ENCODE data around the gene ENTPD8.
"Not testable (repeated sequence)": the region's sequence is repeated elsewhere in the genome, so short reads cannot be mapped to it uniquely, and the experiment has no call there.

The ENTPD8 gene

DNA sequence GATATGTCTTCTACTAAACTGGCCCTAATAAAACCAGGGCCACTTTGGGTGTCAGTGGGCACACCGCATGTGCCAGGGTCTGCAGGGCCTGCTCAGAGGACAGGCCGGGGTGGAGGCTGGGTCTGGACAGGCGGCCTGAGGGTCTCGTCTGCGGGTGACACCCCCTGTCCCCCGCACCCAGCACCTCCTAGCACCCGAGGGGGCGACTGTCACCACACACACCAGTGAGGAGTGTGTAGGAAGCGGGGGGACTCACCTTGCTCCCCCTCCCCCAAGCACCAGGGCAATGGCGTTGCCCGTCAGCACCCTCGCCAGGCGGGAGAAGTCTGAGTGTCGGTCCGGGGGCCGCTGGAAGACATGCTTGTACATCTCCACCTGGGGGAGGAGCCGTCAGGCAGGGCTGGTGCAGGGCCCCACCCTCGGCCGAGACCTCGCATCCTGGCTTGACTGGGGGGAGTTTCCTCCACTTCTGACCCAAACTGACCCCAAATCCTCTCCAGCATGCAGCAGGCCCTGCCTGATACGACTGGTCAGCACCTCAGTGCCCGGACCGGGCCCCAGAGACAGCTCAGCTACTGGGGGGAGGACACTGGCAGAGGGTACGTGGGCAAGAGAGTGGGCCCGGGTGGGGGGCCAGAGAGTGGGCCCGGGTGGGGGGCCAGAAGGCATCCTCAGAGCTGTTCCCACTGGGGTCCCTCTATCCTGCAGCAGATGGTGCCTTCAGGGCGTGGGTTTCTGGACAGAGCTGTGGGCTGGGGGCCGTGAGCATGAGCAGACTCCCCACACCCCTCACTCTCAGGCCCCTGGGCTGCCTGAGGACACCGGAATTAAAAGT lies 36.8 kb upstream of the ENTPD8 start:
- DNase-seq (ENCODE audit: extremely low read depth in 1 of 2, low read depth in 1 of 2): no peak

DNA sequence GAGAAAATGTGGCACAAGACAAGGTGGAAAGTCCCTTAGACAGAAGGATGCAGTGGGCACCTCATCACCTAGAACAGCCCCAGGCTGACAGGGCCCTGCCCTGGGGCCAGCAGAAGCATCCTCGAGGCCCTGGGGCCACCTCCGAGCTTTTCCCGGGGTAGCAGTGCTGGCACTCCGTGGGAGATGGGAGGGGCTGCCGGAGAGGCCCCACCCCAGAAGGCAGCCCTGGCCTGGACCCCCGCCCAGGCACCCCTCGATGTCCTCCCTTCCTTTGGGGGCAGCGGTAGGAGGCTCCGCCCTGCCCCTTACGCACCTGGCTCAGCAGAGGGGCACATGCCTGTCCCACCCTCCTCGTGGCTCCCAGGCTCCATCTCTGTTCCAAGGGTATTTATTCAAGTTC lies 35.7 kb upstream of the ENTPD8 start:
- DNase-seq (ENCODE audit: extremely low read depth in 1 of 2, low read depth in 1 of 2): no peak

DNA sequence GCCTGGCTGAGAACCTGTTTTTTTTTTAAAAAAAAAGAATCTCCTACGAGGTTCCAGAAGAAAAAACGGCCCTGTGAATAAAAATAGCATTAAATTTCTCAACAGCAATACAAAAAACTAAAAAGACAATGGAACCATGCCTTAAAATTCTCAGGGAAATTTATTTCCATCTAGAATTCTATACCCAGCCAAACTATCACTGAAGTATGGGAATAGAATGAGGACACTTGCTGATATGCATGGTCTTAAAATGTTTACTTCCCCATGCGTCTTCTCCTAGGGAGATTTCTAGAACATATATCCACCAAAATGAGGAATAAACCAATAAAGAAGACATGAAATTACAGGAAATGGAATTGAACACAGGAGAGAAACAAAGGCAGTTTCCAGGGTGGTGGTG lies 34.5 kb upstream of the ENTPD8 start:
- no peak for DNase-seq (ENCODE audit: extremely low read depth in 1 of 2, low read depth in 1 of 2)

DNA sequence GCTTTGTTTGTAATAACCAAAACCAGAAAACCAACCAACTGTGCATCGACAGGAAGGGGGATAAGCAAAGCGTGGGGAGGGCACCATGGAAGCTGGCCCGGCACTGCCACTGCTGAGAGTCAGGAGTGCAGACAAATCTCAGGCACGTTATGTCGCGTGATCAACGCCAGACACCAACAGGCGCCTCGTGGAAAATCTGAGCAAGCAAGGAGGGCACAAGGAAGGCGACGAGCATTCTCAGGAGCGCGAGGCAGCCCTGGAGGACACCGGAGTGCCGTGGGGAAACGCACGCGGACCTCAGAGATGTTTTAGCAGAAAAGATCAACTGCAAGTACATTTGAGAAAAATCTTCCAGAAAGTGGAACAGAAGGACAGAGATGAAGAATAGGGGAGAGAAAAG lies 33.1 kb upstream of the ENTPD8 start:
- DNase-seq (ENCODE audit: extremely low read depth in 1 of 2, low read depth in 1 of 2): no peak

DNA sequence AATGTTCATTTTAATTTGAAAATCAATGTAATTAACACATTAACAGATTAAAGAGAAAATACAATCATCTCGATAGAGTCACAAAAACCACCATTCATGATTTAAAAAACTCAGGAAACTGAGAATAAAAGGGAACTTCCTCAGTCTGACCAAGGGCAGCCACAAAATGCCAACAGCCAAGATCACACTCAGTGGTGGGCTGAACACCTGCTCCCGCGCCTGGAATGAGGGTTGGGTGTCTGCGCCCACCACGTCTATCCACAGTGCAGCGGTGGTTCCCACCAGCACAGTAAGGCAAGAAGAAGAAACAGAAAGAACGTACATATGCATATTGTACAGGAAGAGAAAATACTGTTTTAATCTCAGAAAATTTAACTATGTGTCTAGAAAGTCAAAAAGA lies 29.6 kb upstream of the ENTPD8 start:
- DNase-seq (ENCODE audit: extremely low read depth in 1 of 2, low read depth in 1 of 2): no peak

DNA sequence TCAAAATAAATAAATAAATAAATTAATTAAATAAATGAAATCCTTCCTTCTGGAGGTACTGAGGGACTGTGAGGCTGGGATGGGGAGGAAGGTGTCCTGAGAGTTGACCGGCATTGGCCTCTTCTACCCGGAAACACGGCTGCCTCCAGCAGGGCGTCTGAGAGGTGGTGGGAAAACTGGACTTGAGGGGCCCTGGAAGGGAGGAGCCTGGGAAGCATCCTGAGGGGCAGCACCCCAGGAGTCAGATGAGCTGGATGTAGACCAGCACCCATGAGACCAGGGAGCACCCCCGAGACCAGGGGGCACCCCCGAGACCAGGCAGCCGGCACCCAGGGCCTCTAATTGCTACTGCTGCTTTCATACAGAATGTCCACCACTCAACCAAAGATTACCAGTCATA lies 26.7 kb upstream of the ENTPD8 start:
- DNase-seq (ENCODE audit: extremely low read depth in 1 of 2, low read depth in 1 of 2): no peak

DNA sequence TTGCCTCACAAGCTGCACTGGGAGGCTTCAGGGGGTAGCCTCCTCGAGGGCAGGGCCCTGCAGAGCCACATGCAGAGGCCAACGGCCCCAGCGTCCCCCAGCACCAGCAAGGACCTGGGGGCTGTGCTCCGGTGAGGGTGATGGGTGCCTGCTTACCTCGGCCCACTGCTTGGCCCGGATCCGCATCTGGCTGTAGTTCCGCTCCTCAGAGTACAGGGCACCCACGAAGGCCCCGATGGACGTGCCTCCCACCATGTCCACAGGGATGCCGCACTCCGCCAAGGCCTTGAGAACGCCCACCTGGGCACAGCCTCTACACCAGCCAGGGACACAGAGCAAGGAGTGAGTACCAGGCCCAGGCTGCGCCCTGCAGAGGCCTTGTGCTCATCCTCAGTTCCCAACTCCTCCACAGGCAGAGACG lies 26.0 kb upstream of the ENTPD8 start:
- DNase-seq (ENCODE audit: extremely low read depth in 1 of 2, low read depth in 1 of 2): no peak

DNA sequence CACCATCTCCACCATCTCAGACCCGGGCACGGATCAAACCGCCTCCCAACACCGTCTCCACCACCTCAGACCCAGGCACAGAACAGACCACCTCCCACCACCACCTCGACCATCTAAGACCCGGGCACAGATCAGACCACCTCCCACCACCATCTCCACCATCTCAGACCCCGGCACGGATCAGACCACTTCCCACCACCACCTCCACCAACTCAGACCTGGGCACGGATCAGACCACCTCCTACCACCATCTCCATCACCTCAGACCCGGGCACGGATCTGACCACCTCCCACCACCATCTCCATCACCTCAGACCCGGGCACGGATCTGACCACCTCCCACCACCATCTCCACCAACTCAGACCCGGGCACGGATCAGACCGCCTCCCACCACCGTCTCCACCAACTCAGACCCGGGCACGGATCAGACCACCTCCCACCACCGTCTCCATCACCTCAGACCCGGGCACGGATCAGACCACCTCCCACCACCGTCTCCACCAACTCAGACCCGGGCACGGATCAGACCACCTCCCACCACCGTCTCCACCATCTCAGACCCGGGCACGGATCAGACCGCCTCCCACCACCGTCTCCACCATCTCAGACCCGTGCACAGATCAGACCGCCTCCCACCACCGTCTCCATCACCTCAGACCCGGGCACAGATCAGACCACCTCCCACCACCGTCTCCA lies 25.4 kb upstream of the ENTPD8 start:
- not testable (repeated sequence) for DNase-seq (ENCODE audit: extremely low read depth in 1 of 2, low read depth in 1 of 2)

DNA sequence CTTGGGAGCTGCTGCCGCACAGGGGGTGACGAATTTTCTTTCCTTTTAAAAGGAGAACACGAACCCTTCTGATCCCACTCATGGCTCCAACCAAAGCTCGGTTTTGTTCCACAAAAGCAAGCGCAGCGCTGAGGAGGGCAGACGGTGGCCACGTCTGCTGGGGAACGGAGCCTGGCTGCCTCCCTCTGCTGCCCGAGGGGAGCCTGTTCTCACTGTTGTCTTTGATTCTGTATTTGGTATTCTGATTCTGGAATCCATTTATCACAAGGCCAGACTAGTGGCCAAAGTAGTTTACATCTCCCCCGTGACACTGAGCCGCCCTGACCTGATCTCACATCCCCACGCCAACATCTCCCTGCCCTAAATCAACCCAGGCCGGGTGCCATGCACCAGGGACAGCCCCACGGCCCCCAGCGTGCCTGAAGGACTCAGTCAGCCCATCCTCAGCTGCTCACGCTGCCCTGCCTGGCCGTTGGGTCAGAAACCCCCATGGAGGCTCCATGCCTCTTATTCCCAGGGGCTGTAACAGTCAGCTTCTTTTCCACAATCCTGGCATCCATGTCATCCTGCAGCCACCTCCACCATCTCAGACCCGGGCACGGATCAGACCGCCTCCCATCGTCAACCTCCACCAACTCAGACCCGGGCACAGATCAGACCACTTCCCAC lies 24.7 kb upstream of the ENTPD8 start:
- DNase-seq (ENCODE audit: extremely low read depth in 1 of 2, low read depth in 1 of 2): no peak

DNA sequence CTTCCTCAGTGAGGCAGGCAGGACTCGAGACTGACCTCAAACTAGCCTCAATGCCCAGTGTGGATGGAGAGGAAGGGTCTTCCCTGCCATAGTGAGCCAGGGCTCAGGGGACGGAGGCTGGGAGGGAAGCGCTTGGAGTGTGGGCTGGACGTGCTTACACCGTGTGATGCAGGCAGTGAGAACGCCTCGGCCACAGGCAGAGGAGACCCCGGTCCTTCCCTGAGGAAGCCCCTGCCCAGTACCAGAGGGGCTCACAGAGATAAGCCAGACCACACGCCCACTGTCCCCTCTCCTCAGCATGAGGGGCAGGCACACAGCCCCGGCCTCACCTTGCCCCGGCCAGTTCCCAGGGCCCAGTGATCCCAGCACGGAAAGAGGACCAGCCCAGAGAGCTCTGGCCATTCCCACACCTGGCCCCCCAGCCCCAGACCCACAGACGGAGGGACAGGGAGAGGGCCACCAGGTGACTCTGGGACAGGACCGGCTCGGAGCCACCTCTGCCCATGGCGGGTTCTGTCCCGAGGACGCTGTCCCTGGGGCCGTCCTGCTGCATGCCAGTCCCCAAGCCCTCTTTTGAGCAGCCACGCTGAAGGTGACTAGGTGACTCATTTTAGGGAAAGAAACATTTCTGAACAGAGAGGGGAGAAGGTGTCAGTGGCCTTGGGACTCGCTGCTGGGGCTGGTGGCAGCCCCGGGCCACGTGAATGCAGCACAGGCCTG lies 24.0 kb upstream of the ENTPD8 start:
- DNase-seq (ENCODE audit: extremely low read depth in 1 of 2, low read depth in 1 of 2): no peak

DNA sequence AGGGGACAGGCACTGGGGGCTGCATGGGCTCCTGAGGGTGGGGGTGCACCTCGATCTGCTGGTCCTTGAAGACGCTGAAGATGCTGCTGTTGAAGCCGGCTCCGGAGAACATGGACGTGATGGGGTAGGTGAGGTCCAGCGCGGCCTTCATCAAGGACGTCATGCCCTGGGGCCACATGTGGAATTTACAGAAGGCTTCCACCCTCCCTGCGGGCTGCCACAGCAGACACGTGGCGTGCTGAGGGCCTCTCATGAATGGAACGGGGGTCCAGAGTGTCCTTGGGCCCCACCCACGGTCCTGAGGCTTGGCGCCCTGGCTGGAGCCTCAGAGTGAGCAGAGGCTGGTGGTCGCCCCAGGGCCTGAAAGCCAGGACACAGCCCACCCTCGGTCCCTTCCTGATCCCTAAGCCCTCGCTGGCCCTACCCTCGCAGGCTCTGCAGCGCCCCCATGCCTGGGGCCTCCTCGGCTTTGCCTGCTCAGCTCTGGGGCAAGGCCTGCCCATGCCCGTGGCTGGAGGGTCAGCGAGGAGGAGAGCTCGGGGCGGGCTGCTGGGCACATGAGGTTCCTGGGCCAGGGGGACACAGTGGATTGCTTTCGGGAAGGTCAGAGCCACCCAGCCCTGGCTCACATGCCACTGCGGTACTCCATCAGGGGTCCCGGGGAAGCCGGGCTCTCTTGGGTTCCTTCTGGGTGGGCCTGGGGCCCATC lies 23.3 kb upstream of the ENTPD8 start:
- no peak for DNase-seq (ENCODE audit: extremely low read depth in 1 of 2, low read depth in 1 of 2)

DNA sequence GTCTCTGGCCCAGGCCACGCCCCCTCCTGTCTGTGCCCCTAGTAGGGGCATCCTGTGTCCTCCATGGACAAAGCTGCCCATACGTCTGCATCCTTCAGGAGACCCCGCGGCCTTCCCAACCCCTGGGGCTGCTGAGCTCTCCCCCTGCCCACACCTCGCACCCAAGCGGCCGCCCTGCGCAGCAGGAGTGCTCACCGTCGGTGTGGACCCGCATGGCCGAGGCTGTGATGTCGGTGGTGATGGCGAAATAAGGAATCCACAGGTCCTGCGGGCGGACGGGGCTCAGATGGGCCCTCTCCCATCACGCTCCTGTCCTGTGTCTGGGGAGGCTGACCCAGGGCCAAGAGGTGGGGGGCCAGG lies 22.8 kb upstream of the ENTPD8 start:
- DNase-seq (ENCODE audit: extremely low read depth in 1 of 2, low read depth in 1 of 2): no peak

DNA sequence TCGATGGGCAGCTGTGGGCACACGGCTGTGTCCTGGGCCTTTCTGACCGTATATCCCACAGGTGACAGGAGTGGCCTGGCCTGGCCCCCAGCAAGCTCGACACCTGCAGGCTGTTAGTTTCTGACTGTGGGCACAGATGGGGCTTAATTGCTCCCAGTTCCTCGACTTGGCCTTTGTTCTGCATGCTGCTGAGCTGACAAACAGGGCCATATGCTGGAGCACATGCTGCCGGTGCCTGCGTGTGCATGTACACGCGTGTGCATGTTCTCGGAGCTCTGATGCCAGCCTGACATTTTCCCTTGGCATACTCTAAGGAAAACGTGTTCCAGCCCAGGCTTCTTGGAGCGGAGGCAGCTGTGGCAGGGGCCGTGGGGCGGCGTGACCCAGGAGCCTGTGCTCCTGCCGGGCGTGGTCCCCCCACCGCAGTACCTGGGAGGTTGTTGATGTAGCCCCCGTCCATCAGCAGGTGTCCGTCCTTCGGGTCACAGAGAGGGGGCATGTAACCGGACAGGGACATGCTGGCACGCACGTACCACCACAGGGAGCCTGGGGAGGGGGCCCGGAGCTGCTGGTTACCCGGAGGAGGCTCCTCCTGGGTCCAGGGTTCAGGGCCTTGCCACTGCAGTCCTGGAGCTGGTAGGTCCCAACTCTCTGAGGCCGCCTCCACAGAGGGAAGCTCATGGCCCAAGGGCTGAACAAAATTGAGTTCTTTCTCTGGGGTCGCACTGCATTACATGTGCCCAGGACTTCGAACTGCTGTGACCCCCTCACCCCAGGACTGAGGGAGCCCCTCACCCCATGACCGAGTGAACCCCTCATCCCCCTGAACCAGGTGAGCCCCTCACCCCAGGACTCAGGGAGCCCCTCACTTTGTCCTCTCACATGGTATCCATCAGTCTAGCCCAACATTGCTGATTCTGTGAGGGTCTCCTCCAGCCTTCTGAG lies 22.1 kb upstream of the ENTPD8 start:
- DNase-seq (ENCODE audit: extremely low read depth in 1 of 2, low read depth in 1 of 2): no peak

DNA sequence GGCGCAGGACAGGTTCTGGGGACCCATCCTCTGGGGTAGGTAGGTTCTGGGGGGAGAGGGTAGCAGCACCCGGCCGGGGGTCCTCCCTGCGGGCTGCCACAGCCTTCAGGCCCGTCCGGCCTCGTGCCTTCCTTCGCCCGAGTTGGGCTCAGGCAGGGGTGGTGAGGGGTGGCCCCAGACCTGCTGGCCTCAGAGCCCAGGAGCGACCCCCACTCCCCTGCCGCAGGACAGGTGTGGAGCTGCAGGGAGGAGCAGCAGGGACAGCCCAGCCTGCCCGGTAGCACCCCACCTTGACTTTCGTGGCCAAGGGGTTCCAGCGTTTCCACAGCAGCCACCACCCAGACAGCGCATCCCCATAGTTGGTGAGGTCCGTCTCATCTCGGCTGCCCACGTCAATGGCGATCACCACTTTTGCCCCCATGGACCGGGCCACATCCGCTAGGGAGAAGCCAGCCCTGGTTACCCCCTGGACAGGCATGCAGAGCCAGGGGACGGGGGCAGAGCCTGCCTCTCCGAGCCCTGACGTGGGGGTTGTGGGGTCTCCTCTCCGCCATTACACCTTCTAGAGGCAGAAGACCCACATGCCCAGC lies 21.3 kb upstream of the ENTPD8 start:
- no peak for DNase-seq (ENCODE audit: extremely low read depth in 1 of 2, low read depth in 1 of 2)

DNA sequence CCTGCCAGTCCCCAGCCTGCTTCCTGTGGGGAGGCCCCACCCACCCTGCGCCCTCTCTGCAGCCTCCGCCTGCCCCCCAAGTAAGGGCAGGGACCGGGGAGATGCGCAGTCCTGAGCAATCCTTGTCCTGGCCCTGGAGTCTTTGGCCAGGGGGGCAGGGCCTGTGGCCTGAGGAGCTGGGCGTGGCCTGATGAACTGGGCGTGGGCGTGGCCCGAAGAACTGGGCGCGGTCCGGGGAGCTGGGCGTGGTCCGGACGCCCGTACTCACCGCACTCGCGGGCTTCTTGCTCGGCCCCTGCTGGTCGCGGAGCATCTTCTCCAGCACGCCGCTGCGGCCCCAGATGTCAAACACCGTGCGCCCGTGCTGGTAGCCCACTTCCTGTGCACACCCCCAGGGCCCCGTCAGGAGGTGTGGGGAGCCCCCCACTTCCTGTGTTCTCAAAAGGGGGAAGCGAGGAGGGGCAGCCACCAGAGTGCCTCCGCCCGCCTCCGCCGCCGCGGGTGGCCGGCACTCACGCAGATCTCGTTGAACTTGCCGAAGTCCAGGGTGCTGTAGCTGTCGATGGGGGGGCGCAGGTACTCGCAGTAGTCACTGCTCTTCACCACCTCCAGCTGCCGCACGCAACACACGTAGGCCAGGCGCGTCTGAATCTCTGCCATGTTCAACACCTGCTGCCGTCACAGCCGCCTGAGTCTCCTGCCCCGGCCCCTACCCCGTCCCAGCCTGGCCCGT lies 20.7 kb upstream of the ENTPD8 start:
- peak; percentile 86 to 90 for DNase-seq (ENCODE audit: extremely low read depth in 1 of 2, low read depth in 1 of 2)

DNA sequence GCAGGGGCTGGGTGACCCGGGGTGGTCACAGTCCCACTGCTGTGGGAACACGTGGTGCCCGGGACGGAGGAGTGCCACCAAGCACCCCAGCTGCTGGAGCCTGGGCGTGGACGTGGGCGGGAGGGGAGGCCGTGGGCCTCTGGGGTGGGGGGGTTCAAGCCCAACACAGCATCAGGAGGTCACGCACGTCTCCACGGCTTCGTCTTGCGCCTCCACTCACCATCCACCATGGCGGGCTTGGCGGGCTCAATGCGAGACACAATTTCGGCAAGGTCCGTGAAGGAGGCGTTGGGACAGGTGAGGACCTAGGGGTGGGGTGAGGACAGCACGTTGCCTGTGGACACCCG lies 20.1 kb upstream of the ENTPD8 start:
- DNase-seq (ENCODE audit: extremely low read depth in 1 of 2, low read depth in 1 of 2): no peak

DNA sequence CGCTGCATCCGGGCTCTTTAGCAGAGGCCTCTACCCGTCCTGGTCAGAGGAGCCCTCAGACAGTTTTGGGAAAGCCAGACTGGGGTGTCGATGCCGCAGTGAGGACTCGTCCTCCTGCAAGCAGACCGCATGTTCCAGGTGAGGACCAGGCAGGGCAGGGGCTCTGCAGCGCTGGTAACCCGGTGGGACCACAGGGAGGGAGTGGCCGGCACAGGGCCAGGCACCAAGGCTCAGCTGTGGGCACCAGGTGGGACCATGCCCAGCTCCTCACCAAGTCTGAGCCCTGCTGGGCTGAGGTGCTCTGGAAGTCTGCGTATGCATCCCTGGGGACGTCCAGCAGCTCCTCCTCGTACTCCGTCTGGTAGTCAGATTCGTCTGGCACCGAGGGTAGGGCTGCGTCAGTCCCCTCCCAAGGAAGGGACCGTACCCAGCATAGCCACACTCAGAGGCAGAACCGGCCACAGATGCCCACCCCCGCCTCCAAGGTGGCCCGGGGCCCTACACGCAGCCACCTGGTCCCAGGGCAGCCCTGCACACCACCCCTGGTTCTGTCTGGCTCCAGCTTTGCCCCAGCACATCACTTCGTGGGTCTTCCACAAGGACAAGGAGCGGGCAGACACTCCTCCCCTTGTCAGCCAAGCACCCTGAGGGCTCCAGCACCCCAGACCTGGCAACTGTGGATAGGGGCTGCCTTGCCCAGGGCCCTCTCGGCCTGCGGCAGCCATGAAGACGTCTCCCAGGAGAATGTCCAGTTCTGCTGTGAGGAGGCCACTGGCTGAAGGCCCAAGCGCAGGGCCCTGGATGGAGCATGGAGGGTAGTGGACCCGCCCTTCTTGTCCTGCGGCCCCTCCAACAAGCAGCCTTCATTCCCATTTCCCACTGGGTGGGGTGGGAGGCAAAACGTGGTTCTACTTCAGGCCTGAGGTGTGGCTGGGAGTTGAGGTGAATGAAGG lies 19.5 kb upstream of the ENTPD8 start:
- DNase-seq (ENCODE audit: extremely low read depth in 1 of 2, low read depth in 1 of 2): no peak

Data from stimulated activated CD8-positive, alpha-beta memory T cell treated with anti-CD3 and anti-CD28 coated beads, Interleukin-7, amount 100 ng/mL, for 48 hours (primary cell).